ENCODE data around the gene DOC2A.
"Not testable (repeated sequence)": the region's sequence is repeated elsewhere in the genome, so short reads cannot be mapped to it uniquely, and the experiment has no call there.

Gene DOC2A

DNA sequence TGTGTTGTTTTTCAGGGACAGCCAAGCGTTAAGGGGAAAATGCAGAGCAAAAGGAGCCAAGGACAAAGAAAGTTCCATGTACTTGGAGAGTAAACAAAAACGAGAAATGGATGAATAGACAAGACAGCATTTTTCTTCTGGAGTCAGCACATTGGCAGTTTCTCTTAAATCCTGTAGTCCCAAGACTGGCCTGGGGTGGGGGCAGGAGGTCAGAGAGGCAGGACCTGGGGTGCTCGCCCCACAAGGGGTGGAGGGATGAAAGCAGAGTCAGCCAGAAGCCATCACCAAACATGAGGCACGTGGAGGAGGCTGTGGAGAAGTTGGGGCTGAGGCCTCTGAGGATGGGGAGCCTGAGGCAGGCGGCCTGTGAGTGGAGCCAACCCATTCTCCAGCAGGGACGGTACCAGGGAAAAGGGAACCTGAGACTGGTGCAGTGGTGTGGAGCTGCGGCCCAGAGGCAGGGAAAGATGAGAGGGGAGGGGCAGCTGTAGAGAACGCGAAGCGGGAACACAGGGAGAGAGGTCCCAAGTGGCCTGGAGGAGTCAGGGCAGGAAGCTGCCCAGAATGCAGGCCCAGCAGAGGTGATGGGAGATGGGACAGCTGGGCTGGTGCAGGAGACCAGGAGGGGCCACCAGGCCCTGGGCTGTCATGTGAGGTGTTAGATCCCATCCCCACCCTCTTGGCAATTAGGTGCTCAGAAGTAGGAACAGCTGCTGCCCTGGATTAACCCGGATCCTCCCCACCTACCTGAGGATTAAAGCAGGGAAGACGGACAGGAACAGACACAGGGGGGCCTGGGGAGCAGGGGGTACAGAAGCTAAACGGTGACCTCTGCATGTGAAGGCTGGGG, 17.0 kb upstream of the DOC2A start:
- no peak for DNase-seq (ENCODE audit: low read depth in 3 of 3, low spot score in 1 of 3)

GRCh38 chr16:30026449-30026848, 15.6 kb upstream of the DOC2A start:
- DNase-seq (ENCODE audit: low read depth in 3 of 3, low spot score in 1 of 3) = no peak

DNA sequence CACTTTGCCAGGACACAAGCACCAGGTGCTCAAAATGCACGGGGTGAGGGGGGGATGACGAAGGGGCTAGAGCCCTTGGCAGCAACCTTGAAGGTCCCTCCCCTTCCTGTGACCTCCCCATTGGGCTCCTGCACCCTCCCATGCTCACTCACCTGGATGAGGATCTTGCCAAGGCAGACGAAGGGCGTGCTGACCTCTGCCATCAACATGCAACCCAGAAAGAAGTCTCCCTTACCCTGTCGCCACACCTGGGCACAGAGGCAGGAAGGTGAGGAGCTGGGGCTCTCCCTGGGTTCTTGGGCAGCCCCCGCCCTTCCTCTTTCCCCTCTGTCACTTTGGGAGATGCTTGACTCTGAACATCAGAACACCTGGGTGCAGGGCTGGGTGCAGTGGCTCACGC, 14.7 kb upstream of the DOC2A start:
- DNase-seq (ENCODE audit: low read depth in 3 of 3, low spot score in 1 of 3) = no peak

- no peak for DNase-seq (ENCODE audit: low read depth in 3 of 3, low spot score in 1 of 3)
These were observed 14.3 kb upstream of the DOC2A start for GRCh38 chr16:30025156-30025555.

- DNase-seq (ENCODE audit: low read depth in 3 of 3, low spot score in 1 of 3) = no peak
These were observed 13.6 kb upstream of the DOC2A start for GRCh38 chr16:30024451-30024850.

DNA sequence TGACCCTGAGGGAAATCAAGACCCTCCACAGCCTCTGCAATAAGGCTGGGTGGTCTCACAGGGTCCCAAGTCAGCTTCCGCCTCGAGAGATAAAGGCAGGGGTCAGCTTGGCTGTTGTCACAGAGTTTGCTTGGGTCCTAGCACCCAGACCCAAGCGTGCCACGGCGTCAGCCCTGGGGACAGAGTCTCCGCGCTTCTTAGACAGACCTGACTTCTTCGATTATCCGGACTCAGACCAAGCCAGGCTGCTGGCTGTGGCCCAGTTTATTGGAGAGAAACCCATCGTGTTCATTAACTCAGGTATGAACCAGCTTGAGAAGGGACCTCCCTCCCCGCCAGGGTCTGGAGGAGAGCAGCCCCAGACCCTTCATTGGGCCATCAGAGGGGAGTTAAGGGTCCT, 12.8 kb upstream of the DOC2A start:
- DNase-seq (ENCODE audit: low read depth in 3 of 3, low spot score in 1 of 3) = no peak

- DNase-seq (ENCODE audit: low read depth in 3 of 3, low spot score in 1 of 3) = no peak
These were observed 12.1 kb upstream of the DOC2A start, which contains the start of gene C16orf92 for GRCh38 chr16:30022887-30023286. Gene C16orf92 (plus strand): TSS chr16:30023198. CDS start chr16:30023341, 143 bp downstream.

- DNase-seq (ENCODE audit: low read depth in 3 of 3, low spot score in 1 of 3) = no peak
These were observed 7.9 kb upstream of the DOC2A start for GRCh38 chr16:30018731-30019158.

GRCh38 chr16:30017937-30018336, 7.1 kb upstream of the DOC2A start:
- DNase-seq (ENCODE audit: low read depth in 3 of 3, low spot score in 1 of 3) = not testable (repeated sequence)

DNA sequence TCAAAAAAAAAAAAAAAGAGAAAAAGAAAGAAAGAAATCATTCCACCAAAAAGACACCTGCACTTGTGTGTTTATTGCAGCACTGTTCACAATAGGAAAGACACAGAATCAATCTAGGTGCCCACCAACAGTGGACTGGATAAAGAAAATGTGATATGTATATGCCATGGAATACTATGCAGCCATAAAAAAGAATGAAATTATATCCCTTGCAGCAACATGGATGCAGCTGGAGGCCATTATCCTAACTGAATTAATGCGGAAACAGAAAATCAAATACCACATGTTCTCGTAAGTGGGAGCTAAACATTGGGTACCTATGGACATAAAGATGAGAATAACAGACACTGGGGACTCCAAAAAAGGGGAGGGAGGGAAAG, 6.4 kb upstream of the DOC2A start:
- DNase-seq (ENCODE audit: low read depth in 3 of 3, low spot score in 1 of 3) = no peak

- no peak for DNase-seq (ENCODE audit: low read depth in 3 of 3, low spot score in 1 of 3)
These were observed 5.9 kb upstream of the DOC2A start for GRCh38 chr16:30016555-30017276.

- DNase-seq (ENCODE audit: low read depth in 3 of 3, low spot score in 1 of 3) = not testable (repeated sequence)
These were observed 4.6 kb upstream of the DOC2A start for GRCh38 chr16:30015450-30015849.

GRCh38 chr16:30012598-30012997, 1.8 kb upstream of the DOC2A start:
- not testable (repeated sequence) for DNase-seq (ENCODE audit: low read depth in 3 of 3, low spot score in 1 of 3)

DNA sequence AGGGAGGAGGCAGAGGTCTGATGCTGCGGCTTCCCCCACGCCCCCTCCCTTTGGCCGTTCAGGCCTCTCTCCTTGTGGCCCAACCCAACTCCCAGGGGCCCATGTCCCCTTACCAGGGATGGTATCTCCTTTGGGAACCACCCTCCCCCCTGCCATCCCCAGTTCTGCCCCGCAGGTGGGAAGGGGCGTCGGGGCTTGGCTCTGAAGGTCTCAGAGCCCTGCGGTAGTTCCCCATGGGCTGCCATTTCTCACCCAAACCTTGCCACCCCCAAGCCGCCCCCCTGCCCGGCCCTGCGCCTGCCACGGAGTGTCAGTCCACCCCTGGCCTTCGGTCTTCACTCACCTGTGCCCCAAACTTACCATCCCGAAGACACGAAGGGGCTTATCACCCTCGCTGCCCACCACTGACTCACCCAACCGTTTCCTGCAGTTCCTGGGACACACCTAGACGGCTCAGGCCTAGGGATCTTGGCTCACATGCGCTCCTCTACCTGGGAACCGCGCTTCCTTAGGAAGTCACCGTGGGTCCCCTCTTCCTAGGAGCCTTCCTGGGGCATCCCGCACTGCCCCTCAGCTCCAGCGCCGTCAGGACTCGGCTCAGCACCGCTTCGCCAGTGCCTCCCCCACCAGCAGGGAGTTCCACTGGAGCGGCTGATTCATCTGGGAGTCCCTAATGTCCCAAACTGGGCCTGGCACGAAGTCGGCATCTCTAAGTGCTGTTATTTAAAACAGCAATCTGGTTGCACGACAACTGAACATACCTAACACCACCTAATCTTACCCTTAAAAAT, 1.1 kb upstream of the DOC2A start:
- no peak for DNase-seq (ENCODE audit: low read depth in 3 of 3, low spot score in 1 of 3)

GRCh38 chr16:30009990-30010843, 610 bp downstream of the DOC2A start:
- no peak for DNase-seq (ENCODE audit: low read depth in 3 of 3, low spot score in 1 of 3)

DNA sequence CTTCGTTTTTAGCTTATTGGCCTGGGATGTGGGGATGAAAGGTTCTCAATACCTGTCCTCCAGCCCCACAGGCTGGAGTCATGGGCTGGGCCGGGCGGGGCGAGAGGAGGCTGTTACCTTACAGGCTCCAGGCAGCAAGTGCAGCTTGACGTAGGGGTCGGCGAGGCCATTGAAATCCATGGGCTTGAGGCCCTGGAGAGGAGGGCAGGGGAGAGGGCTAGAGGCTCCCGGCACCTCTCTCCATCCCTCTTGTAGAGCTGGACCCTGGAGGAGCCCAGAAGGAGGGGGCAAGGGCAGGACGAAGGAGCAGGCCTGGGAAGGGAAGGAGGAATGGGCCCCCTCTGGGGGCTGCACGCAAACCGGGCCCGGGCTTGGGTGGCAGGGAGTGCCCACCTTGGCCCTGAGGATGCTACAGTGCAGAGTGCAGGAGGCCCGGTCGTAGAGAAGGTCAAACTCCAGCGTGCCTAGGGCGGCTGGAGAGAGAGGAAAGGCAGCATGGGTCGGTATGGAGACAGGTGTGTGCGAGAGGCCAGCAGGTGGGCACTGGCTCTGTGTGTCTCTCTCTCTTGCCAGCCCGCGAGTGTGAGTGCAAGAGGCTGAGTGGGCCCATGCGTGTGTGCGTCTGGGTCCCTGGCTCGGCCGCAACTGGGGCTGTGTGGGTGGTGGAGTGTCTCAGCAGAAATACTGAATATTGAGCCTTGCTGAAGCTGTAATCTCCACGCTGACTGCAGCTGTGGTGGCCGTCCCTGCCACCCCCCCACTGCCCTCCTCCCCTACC, 1.6 kb downstream of the DOC2A start:
- DNase-seq (ENCODE audit: low read depth in 3 of 3, low spot score in 1 of 3) = no peak

GRCh38 chr16:30007378-30007895, 3.4 kb downstream of the DOC2A start:
- no peak for DNase-seq (ENCODE audit: low read depth in 3 of 3, low spot score in 1 of 3)

- DNase-seq (ENCODE audit: low read depth in 3 of 3, low spot score in 1 of 3) = no peak
These were observed 4.0 kb downstream of the DOC2A start for GRCh38 chr16:30006659-30007377.

DNA sequence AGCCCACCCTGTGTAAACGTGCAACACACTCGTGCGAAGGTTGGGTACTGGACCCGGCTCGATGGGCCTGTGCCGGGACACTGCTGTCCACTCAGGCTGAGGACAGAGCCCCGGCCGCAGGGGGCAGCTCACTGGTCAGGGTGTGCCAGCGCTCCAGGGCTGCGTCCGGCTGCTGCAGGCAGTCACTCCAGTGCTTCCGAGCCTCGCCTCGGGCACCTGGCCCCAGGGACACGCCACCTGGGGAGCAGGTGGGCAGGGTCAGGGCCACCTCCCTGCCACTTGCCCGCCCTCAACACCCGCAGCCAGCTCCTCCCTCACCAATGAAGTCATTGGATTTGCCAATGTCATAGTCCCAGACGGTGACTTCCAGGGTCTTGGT, 4.7 kb downstream of the DOC2A start:
- DNase-seq (ENCODE audit: low read depth in 3 of 3, low spot score in 1 of 3) = no peak

All from stimulated activated CD4-positive, alpha-beta T cell treated with anti-CD3 and anti-CD28 coated beads, TNF-alpha, amount 100 ng/mL, for 1 hour (primary cell).